Measurements from ENCODE around the gene LRRK1.

DNA sequence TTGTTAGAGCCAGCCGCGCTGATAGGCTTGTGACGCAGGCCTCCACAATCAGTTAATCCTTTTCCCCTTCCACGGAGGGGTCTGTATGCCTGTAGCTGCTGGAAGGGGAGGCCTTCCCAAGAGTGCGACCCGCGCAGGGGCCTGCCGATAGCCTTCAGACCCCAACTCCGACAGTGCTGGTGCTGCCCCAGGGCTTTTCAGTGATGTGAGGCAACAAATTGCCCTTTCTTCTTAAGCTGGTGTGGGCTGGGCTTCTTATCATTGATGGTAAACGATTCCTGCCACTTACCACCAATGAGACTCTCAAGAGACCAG is 189.3 kb downstream of the LRRK1 start:
- no peak for TF ChIP-seq FOXM1 (IDR thresholded peaks at IDR 0.05; ENCODE audit: borderline replicate concordance, low read depth)
- TF ChIP-seq EP300 (IDR thresholded peaks at IDR 0.05; ENCODE audit: borderline replicate concordance) = no peak
- TF ChIP-seq, protein P1, sequence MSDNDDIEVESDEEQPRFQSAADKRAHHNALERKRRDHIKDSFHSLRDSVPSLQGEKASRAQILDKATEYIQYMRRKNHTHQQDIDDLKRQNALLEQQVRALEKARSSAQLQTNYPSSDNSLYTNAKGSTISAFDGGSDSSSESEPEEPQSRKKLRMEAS (IDR thresholded peaks at IDR 0.05) = no peak
- no peak for TF ChIP-seq EGR1 (IDR thresholded peaks at IDR 0.05)
- no peak for TF ChIP-seq CEBPB (IDR thresholded peaks at IDR 0.05)
- no peak for TF ChIP-seq YY1 (IDR thresholded peaks at IDR 0.05; ENCODE audit: low read depth)
- no peak for TF ChIP-seq RAD21 (IDR thresholded peaks at IDR 0.05; ENCODE audit: low read depth)
- TF ChIP-seq TEAD4 (IDR thresholded peaks at IDR 0.05) = no peak
- TF ChIP-seq, protein P2, sequence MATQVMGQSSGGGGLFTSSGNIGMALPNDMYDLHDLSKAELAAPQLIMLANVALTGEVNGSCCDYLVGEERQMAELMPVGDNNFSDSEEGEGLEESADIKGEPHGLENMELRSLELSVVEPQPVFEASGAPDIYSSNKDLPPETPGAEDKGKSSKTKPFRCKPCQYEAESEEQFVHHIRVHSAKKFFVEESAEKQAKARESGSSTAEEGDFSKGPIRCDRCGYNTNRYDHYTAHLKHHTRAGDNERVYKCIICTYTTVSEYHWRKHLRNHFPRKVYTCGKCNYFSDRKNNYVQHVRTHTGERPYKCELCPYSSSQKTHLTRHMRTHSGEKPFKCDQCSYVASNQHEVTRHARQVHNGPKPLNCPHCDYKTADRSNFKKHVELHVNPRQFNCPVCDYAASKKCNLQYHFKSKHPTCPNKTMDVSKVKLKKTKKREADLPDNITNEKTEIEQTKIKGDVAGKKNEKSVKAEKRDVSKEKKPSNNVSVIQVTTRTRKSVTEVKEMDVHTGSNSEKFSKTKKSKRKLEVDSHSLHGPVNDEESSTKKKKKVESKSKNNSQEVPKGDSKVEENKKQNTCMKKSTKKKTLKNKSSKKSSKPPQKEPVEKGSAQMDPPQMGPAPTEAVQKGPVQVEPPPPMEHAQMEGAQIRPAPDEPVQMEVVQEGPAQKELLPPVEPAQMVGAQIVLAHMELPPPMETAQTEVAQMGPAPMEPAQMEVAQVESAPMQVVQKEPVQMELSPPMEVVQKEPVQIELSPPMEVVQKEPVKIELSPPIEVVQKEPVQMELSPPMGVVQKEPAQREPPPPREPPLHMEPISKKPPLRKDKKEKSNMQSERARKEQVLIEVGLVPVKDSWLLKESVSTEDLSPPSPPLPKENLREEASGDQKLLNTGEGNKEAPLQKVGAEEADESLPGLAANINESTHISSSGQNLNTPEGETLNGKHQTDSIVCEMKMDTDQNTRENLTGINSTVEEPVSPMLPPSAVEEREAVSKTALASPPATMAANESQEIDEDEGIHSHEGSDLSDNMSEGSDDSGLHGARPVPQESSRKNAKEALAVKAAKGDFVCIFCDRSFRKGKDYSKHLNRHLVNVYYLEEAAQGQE (IDR thresholded peaks at IDR 0.05; ENCODE audit: low read depth) = no peak
- TF ChIP-seq TAF1 (IDR thresholded peaks at IDR 0.05; ENCODE audit: low read depth) = no peak
- no peak for TF ChIP-seq NFIC (IDR thresholded peaks at IDR 0.05)
- TF ChIP-seq ZBTB7A (IDR thresholded peaks at IDR 0.05; ENCODE audit: low read depth) = no peak
